HEK293 (cell line): ENCODE results near the gene LRRC8C.
A peak's percentile ranks its signal among the peaks of the same experiment; 100 is the strongest.

Experiments used
- GFI1B ChIP-seq: fragments of 450-650 bp; formaldehyde crosslinking; IDR thresholded peaks from 2 replicates; pipeline ENCODE4 v1.5.1; 2016; ENCODE audit warnings: missing biosample characterization, missing genetic modification characterization
- GLI2 ChIP-seq: fragments of 450-650 bp; formaldehyde crosslinking; IDR thresholded peaks from 2 replicates; pipeline ENCODE4; 2017; ENCODE audit warnings: missing biosample characterization, missing genetic modification characterization, low read depth, borderline replicate concordance
- SETDB1 ChIP-seq: IDR thresholded peaks from one replicate; pipeline ENCODE4 v1.6.1; 2017; ENCODE audit warnings: mild to moderate bottlenecking, low read length, moderate library complexity, mixed read lengths; ENCODE audit not compliant: insufficient read length
- SP2 ChIP-seq: fragments of 450-650 bp; formaldehyde crosslinking; IDR thresholded peaks from 2 replicates; pipeline ENCODE4 v1.5.1; 2016; ENCODE audit warnings: missing biosample characterization, missing genetic modification characterization
- ZBTB20 ChIP-seq: fragments of 450-650 bp; formaldehyde crosslinking; IDR thresholded peaks from 2 replicates; pipeline ENCODE4 v1.5.1; 2016; ENCODE audit warnings: missing biosample characterization, missing genetic modification characterization
- ZBTB21 ChIP-seq: fragments of 450-650 bp; formaldehyde crosslinking; IDR thresholded peaks from 2 replicates; pipeline ENCODE4 v1.5.1; 2017; ENCODE audit warnings: missing biosample characterization, missing genetic modification characterization
- ZBTB48 ChIP-seq: fragments of 450-650 bp; formaldehyde crosslinking; IDR thresholded peaks from 2 replicates; pipeline ENCODE4 v1.5.1; 2016; ENCODE audit warnings: missing biosample characterization, missing genetic modification characterization
- ZEB2 ChIP-seq: fragments of 450-650 bp; formaldehyde crosslinking; IDR thresholded peaks from 2 replicates; pipeline ENCODE4 v1.5.1; 2016; ENCODE audit warnings: missing biosample characterization, missing genetic modification characterization
- ZNF10 ChIP-seq: fragments of 450-650 bp; formaldehyde crosslinking; IDR thresholded peaks from 2 replicates; pipeline ENCODE4 v1.5.1; 2017; ENCODE audit warnings: missing biosample characterization, missing genetic modification characterization
- ZNF138 ChIP-seq: fragments of 450-650 bp; formaldehyde crosslinking; IDR thresholded peaks from 2 replicates; pipeline ENCODE4 v1.5.1; 2016; ENCODE audit warnings: missing biosample characterization, missing genetic modification characterization, borderline replicate concordance
- ZNF148 ChIP-seq: fragments of 450-650 bp; formaldehyde crosslinking; IDR thresholded peaks from 2 replicates; pipeline ENCODE4 v1.5.0; 2017; ENCODE audit warnings: missing biosample characterization, missing genetic modification characterization, borderline replicate concordance
- ZNF174 ChIP-seq: fragments of 450-650 bp; formaldehyde crosslinking; IDR thresholded peaks from 2 replicates; pipeline ENCODE4 v1.5.0; 2017; ENCODE audit warnings: missing biosample characterization, mild to moderate bottlenecking, missing genetic modification characterization
- ZNF202 ChIP-seq: fragments of 450-650 bp; formaldehyde crosslinking; IDR thresholded peaks from 2 replicates; pipeline ENCODE4 v1.5.1; 2016; ENCODE audit warnings: missing biosample characterization, missing genetic modification characterization, borderline replicate concordance
- ZNF26 ChIP-seq: fragments of 450-650 bp; formaldehyde crosslinking; IDR thresholded peaks from 2 replicates; pipeline ENCODE4 v1.5.1; 2016; ENCODE audit warnings: missing biosample characterization, missing genetic modification characterization
- ZNF274 ChIP-seq, 2 experiments: fragments of 200-500 bp in 1 of 2; fragments of 450-650 bp in 1 of 2; sonication (Bioruptor generic) in 1 of 2; formaldehyde crosslinking in 1 of 2; IDR thresholded peaks; 2 replicates each; pipeline versions ENCODE4 v1.5.1 to v1.6.1; 2014 to 2016; ENCODE audit warnings: borderline replicate concordance in 1 of 2, inconsistent platforms in 1 of 2, low read length in 1 of 2, missing biosample characterization in 1 of 2, missing genetic modification characterization in 1 of 2
- ZNF394 ChIP-seq: fragments of 450-650 bp; formaldehyde crosslinking; IDR thresholded peaks from 2 replicates; pipeline ENCODE4 v1.5.1; 2016; ENCODE audit warnings: missing biosample characterization, missing genetic modification characterization, mild to moderate bottlenecking, moderate library complexity, borderline replicate concordance
- ZNF449 ChIP-seq: fragments of 450-650 bp; formaldehyde crosslinking; IDR thresholded peaks from 2 replicates; pipeline ENCODE4 v1.5.1; 2017; ENCODE audit warnings: missing biosample characterization, mild to moderate bottlenecking, missing genetic modification characterization, moderate library complexity
- ZNF521 ChIP-seq: fragments of 450-650 bp; formaldehyde crosslinking; IDR thresholded peaks from 2 replicates; pipeline ENCODE4 v1.5.1; 2017; ENCODE audit warnings: missing biosample characterization, mild to moderate bottlenecking, missing genetic modification characterization
- ZNF548 ChIP-seq: fragments of 450-650 bp; formaldehyde crosslinking; IDR thresholded peaks from 2 replicates; pipeline ENCODE4 v1.5.1; 2016; ENCODE audit warnings: missing biosample characterization, missing genetic modification characterization
- ZNF555 ChIP-seq: fragments of 450-650 bp; formaldehyde crosslinking; conservative IDR thresholded peaks from 2 replicates; pipeline ENCODE4 v1.5.1; 2017; ENCODE audit warnings: missing biosample characterization, mild to moderate bottlenecking, missing genetic modification characterization, inconsistent platforms
- ZNF558 ChIP-seq: fragments of 450-650 bp; formaldehyde crosslinking; IDR thresholded peaks from 2 replicates; pipeline ENCODE4 v1.5.1; 2016; ENCODE audit warnings: missing biosample characterization, missing genetic modification characterization
- ZNF560 ChIP-seq: fragments of 450-650 bp; formaldehyde crosslinking; IDR thresholded peaks from 2 replicates; pipeline ENCODE4 v1.5.1; 2017; ENCODE audit warnings: missing biosample characterization, missing genetic modification characterization, borderline replicate concordance
- ZNF596 ChIP-seq: fragments of 450-650 bp; IDR thresholded peaks from 2 replicates; pipeline ENCODE4 v1.5.0; 2018; ENCODE audit warnings: missing biosample characterization, mild to moderate bottlenecking, missing genetic modification characterization, moderate library complexity
- ZNF629 ChIP-seq: fragments of 450-650 bp; formaldehyde crosslinking; IDR thresholded peaks from 2 replicates; pipeline ENCODE4 v1.5.1; 2017; ENCODE audit warnings: missing biosample characterization, missing genetic modification characterization
- ZNF639 ChIP-seq: fragments of 450-650 bp; formaldehyde crosslinking; IDR thresholded peaks from 2 replicates; pipeline ENCODE4 v1.5.1; 2016; ENCODE audit warnings: missing biosample characterization, missing genetic modification characterization
- ZNF660 ChIP-seq: fragments of 450-650 bp; IDR thresholded peaks from 2 replicates; pipeline ENCODE4 v1.5.1; 2018; ENCODE audit warnings: missing biosample characterization, mild to moderate bottlenecking, missing genetic modification characterization
- ZNF664 ChIP-seq: fragments of 450-650 bp; formaldehyde crosslinking; IDR thresholded peaks from 2 replicates; pipeline ENCODE4 v1.5.1; 2016; ENCODE audit warnings: missing biosample characterization, missing genetic modification characterization
- ZNF692 ChIP-seq: fragments of 450-650 bp; formaldehyde crosslinking; IDR thresholded peaks from 2 replicates; pipeline ENCODE4 v1.5.1; 2016; ENCODE audit warnings: missing biosample characterization, missing genetic modification characterization
- ZNF777 ChIP-seq: fragments of 450-650 bp; formaldehyde crosslinking; IDR thresholded peaks from 2 replicates; pipeline ENCODE4 v1.5.1; 2017; ENCODE audit warnings: missing biosample characterization, missing genetic modification characterization, borderline replicate concordance
- ZSCAN18 ChIP-seq: fragments of 450-650 bp; formaldehyde crosslinking; IDR thresholded peaks from 2 replicates; pipeline ENCODE4 v1.5.1; 2016; ENCODE audit warnings: missing biosample characterization, missing genetic modification characterization
- ZSCAN30 ChIP-seq: fragments of 450-650 bp; IDR thresholded peaks from 2 replicates; pipeline ENCODE4 v1.5.1; 2018; ENCODE audit warnings: missing biosample characterization, mild to moderate bottlenecking, missing genetic modification characterization, moderate library complexity

Gene LRRC8C

GRCh38 chr1:89633248-89633799 lies 404 bp downstream of the LRRC8C start (continued):
- TF ChIP-seq ZEB2 (tag by site-specific recombination) (no peak; the same call in 1 of the 2 replicates), ZNF521 (tag by site-specific recombination) (no peak), ZNF202 (tag by site-specific recombination) (no peak), SP2 (tag by site-specific recombination) (peak; percentile 72), ZNF664 (no peak), ZBTB48 (tag by site-specific recombination) (peak; percentile 77), ZBTB20 (tag by site-specific recombination) (no peak), ZSCAN18 (no peak), ZNF26 (no peak), ZNF560 (tag by site-specific recombination) (no peak), ZNF777 (tag by site-specific recombination) (peak; percentile 57; the same call in 1 of the 2 replicates), ZNF174 (no peak), ZNF639 (tag by site-specific recombination) (no peak), ZNF558 (no peak), ZNF394 (tag by site-specific recombination) (no peak; the same call in 1 of the 2 replicates), ZNF138 (no peak), GLI2 (tag by site-specific recombination) (no peak), ZNF660 (tag by site-specific recombination) (no peak), ZNF692 (tag by site-specific recombination) (peak; percentile 15; the same call in 1 of the 2 replicates), ZNF274 (IDR thresholded peaks at IDR 0.05; ENCODE audit: low read length) (no peak), ZNF274 (tag by site-specific recombination; IDR thresholded peaks at IDR 0.05; ENCODE audit: borderline replicate concordance) (no peak), ZSCAN30 (tag by site-specific recombination) (peak; percentile 55), ZNF548 (no peak), ZNF148 (tag by site-specific recombination) (no peak), GFI1B (tag by site-specific recombination) (no peak), ZNF10 (tag by site-specific recombination) (no peak), ZNF555 (tag by site-specific recombination) (no peak), ZNF629 (tag by site-specific recombination) (no peak), ZNF596 (no peak), ZBTB21 (tag by site-specific recombination) (no peak), SETDB1 (no peak), ZNF449 (tag by site-specific recombination) (peak; percentile 95)
